ENCODE results near the gene NPTN. TPM values are rescaled to one million over a fixed set of nuclear protein-coding genes. Genes with fewer than 3 reads are reported as not detected.

NPTN gene
- total and polyA plus RNA-seq, 2 of the 13 experiments (the other 11 are each of a cell fraction or from before 2014, with no cell fraction given): 78.0 to 110 TPM

GRCh38 chr15:73628976-73629797, 4.0 kb downstream of the NPTN start (continued):
- TF ChIP-seq FOXO4 (CRISPR knock-in tag; conservative IDR thresholded peaks at IDR 0.05) (no peak), RELA (CRISPR knock-in tag; IDR thresholded peaks at IDR 0.05) (no peak), XRCC5 (optimal IDR thresholded peaks at IDR 0.05; ENCODE audit: low read length) (no peak), PAXIP1 (CRISPR knock-in tag; conservative IDR thresholded peaks at IDR 0.05) (peak; percentile 51), SAFB2 (CRISPR knock-in tag; IDR thresholded peaks at IDR 0.05; ENCODE audit: borderline replicate concordance, low read depth) (no peak), SNAPC2 (CRISPR knock-in tag; IDR thresholded peaks at IDR 0.05) (no peak), JARID2 (CRISPR knock-in tag; IDR thresholded peaks at IDR 0.05; ENCODE audit: insufficient replicate concordance) (no peak), SMAD1 (CRISPR knock-in tag; IDR thresholded peaks at IDR 0.05; ENCODE audit: borderline replicate concordance, low read depth) (no peak), AKAP8 (CRISPR knock-in tag; IDR thresholded peaks at IDR 0.05) (no peak), SOX13 (IDR thresholded peaks at IDR 0.05) (no peak), SOX13 (CRISPR knock-in tag; conservative IDR thresholded peaks at IDR 0.05 in 1 of 2, IDR thresholded peaks at IDR 0.05 in 1 of 2) (peak in 1 of 2 experiments; percentile 59; a peak in 1 of 4 replicates), IRX3 (CRISPR knock-in tag; IDR thresholded peaks at IDR 0.05; ENCODE audit: borderline replicate concordance, low read depth) (no peak), MTERF4 (CRISPR knock-in tag; IDR thresholded peaks at IDR 0.05) (no peak), FOXP4 (CRISPR knock-in tag; IDR thresholded peaks at IDR 0.05) (peak; percentile 51), ZKSCAN5 (CRISPR knock-in tag; IDR thresholded peaks at IDR 0.05) (no peak), ZNF34 (CRISPR knock-in tag; IDR thresholded peaks at IDR 0.05; ENCODE audit: borderline replicate concordance) (no peak), ZNF281 (CRISPR knock-in tag; IDR thresholded peaks at IDR 0.05; ENCODE audit: borderline replicate concordance) (no peak)

Measured in HepG2 (cell line).